Myocyte (in vitro differentiated cells): Measurements from ENCODE around the gene PIWIL4. TPM values are rescaled to one million over a fixed set of nuclear protein-coding genes. Genes with fewer than 3 reads are reported as not detected.
"Not testable (repeated sequence)": the region's sequence is repeated elsewhere in the genome, so short reads cannot be mapped to it uniquely, and the experiment has no call there.

ENCODE experiments used
- DNase-seq: peaks from one replicate; pipeline ENCODE4 v3.0.0-alpha.2; 2012; ENCODE audit warnings: low read depth
- total RNA-seq: library from RNA; depleted of rRNA; stranded (reverse); fragments of >200 nt; gene quantifications from 2 replicates; pipeline ENCODE4 v1.2.3, GENCODE V29; 2014

Gene PIWIL4
- total RNA-seq, 1 donor from 2014 or later = 0.72 TPM

GRCh38 chr11:94583866-94584500 lies 16.8 kb downstream of the PIWIL4 start:
- DNase-seq = no peak

GRCh38 chr11:94584978-94585377 lies 17.8 kb downstream of the PIWIL4 start:
- no peak for DNase-seq

GRCh38 chr11:94585399-94585798 lies 18.2 kb downstream of the PIWIL4 start:
- no peak for DNase-seq

GRCh38 chr11:94586546-94586945 lies 19.4 kb downstream of the PIWIL4 start:
- DNase-seq = no peak

- DNase-seq = no peak
Observed at GRCh38 chr11:94586978-94587377, 19.8 kb downstream of the PIWIL4 start.

GRCh38 chr11:94588366-94588942 lies 21.3 kb downstream of the PIWIL4 start:
- no peak for DNase-seq

- DNase-seq = no peak
Observed at GRCh38 chr11:94590352-94591041, 23.3 kb downstream of the PIWIL4 start.

GRCh38 chr11:94593030-94593429 lies 25.9 kb downstream of the PIWIL4 start:
- peak; percentile 23 for DNase-seq

- no peak for DNase-seq
Observed at GRCh38 chr11:94595076-94595475, 27.9 kb downstream of the PIWIL4 start.

- DNase-seq = no peak
Observed at GRCh38 chr11:94597896-94598295, 30.7 kb downstream of the PIWIL4 start.

- no peak for DNase-seq
Observed at GRCh38 chr11:94599510-94599909, 32.3 kb downstream of the PIWIL4 start.

GRCh38 chr11:94602430-94603372 lies 35.5 kb downstream of the PIWIL4 start:
- peak; percentile 59 for DNase-seq

GRCh38 chr11:94603587-94603986 lies 36.4 kb downstream of the PIWIL4 start:
- no peak for DNase-seq

GRCh38 chr11:94604482-94604881 lies 37.3 kb downstream of the PIWIL4 start:
- no peak for DNase-seq

GRCh38 chr11:94613120-94613519 lies 46.0 kb downstream of the PIWIL4 start:
- no peak for DNase-seq

GRCh38 chr11:94623120-94623735 lies 56.1 kb downstream of the PIWIL4 start:
- DNase-seq = peak; percentile 83

GRCh38 chr11:94625422-94625821 lies 58.3 kb downstream of the PIWIL4 start:
- DNase-seq = not testable (repeated sequence)

- not testable (repeated sequence) for DNase-seq
Observed at GRCh38 chr11:94627003-94627560, 59.9 kb downstream of the PIWIL4 start.

- DNase-seq = no peak
Observed at GRCh38 chr11:94629741-94630140, 62.6 kb downstream of the PIWIL4 start.

- DNase-seq = no peak
Observed at GRCh38 chr11:94630221-94630620, 63.1 kb downstream of the PIWIL4 start.

- DNase-seq = no peak
Observed at GRCh38 chr11:94632356-94632755, 65.2 kb downstream of the PIWIL4 start.
